Neural crest cell (in vitro differentiated cells): ENCODE results near the gene PYM1. TPM values are rescaled to one million over a fixed set of nuclear protein-coding genes. Genes with fewer than 3 reads are reported as not detected.

Experiments used
- DNase-seq: peaks from one replicate; pipeline ENCODE4 v3.0.0; 2021; ENCODE audit warnings: low read depth, mixed read lengths, low spot score
- H3K27ac Mint-ChIP-seq: one replicate; pipeline ENCODE4 v1.8.0; 2021; ENCODE audit warnings: mild to moderate bottlenecking, mixed read lengths; ENCODE audit not compliant: unreplicated experiment
- H3K27me3 Mint-ChIP-seq: 2 replicates; pipeline ENCODE4 v1.8.0; 2021; ENCODE audit warnings: low read depth, mild to moderate bottlenecking, mixed read lengths
- H3K36me3 Mint-ChIP-seq: 2 replicates; pipeline ENCODE4 v1.8.0; 2021; ENCODE audit warnings: low read depth, mild to moderate bottlenecking, mixed read lengths
- H3K4me1 Mint-ChIP-seq: 2 replicates; pipeline ENCODE4 v1.8.0; 2021; ENCODE audit warnings: mixed read lengths
- H3K4me3 Mint-ChIP-seq: one replicate; pipeline ENCODE4 v1.8.0; 2021; ENCODE audit warnings: mild to moderate bottlenecking, mixed read lengths
- H3K9me3 Mint-ChIP-seq: 2 replicates; pipeline ENCODE4 v1.8.0; 2021; ENCODE audit warnings: mixed read lengths
- CTCF ChIP-seq: fragments of 200-600 bp; sonication (generic); conservative IDR thresholded peaks from 2 replicates; pipeline ENCODE4 v1.5.0; 2021; ENCODE audit warnings: antibody characterized with exemption, mild to moderate bottlenecking
- total RNA-seq: library from RNA; stranded (reverse); gene quantifications from 2 replicates; pipeline ENCODE4 v1.2.1, GENCODE V29; 2021

The PYM1 gene
- total RNA-seq, 1 donor from 2014 or later = 56.8 TPM

DNA sequence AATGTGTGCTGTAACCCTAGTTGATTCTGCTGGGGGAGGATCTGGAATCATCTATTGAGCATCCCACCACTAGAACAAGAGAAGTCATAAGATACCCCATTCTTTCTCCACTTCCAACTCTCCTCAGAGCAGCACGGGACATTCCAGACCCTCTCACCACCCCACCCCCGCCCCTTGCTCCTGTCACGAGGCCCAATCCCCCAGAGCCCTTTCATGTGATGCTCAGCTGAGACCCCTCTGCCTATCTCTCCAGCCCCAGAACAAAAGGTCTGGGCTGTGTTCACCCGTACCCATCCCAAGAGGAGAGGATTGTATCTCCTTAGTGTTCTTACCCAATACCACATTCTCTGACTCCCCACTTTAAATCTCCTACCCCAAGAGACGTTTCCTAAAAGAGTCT lies 37.5 kb upstream of the PYM1 start:
- no peaks in the 10 kb centered on the region for H3K27me3 Mint-ChIP-seq
- H3K27ac Mint-ChIP-seq = peak overlapping the region; percentile 58
- peak overlapping the region; percentile 95 for H3K4me3 Mint-ChIP-seq
- no peak for TF ChIP-seq CTCF
- H3K4me1 Mint-ChIP-seq = peaks cover 40% of the 10 kb centered on the region
- no peaks in the 10 kb centered on the region for H3K9me3 Mint-ChIP-seq
- H3K36me3 Mint-ChIP-seq = peaks cover 5% of the 10 kb centered on the region
- no peak for DNase-seq

DNA sequence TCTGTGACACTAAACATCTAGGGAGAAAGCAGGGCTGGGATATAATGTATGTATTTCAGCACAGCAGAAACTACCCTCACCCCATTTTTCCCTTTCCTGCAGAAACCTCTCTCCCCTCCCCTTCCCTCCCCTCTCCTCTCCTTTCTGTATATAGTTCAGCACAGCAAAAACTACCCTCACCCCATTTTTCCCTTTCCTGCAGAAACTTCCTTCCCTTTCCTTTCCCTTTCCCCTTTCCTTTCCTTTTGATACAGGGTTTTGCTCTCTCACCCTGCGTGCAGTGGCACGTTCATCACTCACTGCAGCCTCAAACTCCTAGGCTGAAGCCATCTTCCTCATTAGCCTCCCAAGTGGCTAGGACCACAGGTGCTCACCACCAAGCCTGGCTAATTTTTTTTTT lies 36.1 kb upstream of the PYM1 start:
- Mint-ChIP-seq H3K4me1 (peaks cover 34% of the 10 kb centered on the region), H3K9me3 (no peaks in the 10 kb centered on the region), H3K27me3 (no peaks in the 10 kb centered on the region), H3K4me3 (peak overlapping the region; percentile 70), H3K27ac (no peak overlapping the region), H3K36me3 (peaks cover 5% of the 10 kb centered on the region)
- no peak for TF ChIP-seq CTCF
- DNase-seq = no peak

- H3K27me3 Mint-ChIP-seq = peaks cover 6% of the 10 kb centered on the region
- H3K27ac Mint-ChIP-seq = no peak overlapping the region
- no peak for DNase-seq
- TF ChIP-seq CTCF = no peak
- no peaks in the 10 kb centered on the region for H3K4me1 Mint-ChIP-seq
- H3K4me3 Mint-ChIP-seq = no peak overlapping the region
- peaks cover 2% of the 10 kb centered on the region for H3K36me3 Mint-ChIP-seq
- H3K9me3 Mint-ChIP-seq = no peaks in the 10 kb centered on the region
Measured at GRCh38 chr12:55957106-55957859, 29.6 kb upstream of the PYM1 start.

DNA sequence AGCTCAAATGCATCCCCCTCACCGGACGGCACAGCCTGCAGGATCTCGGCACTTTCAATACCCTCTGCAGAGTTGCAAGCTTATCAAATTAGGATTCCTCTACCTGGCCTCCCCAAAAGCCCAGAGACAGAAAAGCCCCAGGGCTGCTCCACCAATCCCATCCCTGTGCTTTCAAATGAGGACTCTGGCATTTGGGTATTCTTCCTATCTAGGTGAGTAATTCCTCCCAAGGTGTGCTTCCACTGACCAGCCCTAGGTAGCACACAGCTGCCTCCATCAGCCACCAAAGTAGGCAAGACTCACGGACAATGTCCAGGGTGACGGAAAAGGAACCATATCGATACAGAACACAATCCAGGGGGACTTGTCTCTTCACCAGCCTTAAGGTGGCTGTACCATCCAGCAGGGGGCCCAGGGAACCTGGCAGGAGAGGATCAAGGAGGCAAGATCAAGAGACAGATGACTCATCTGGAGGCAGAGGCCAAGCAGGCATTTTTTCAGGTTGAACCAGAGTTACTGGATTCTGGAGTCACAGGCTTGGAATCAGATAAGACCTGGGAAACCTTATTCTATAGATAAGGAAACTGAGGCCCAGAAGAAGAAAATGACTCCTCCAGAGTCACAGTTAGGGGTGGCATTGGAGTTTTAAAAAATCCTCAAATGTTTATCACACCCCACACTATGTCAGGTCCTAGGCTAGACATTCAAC lies 28.3 kb upstream of the PYM1 start:
- H3K27ac Mint-ChIP-seq = peak overlapping the region; percentile 75
- peaks cover 2% of the 10 kb centered on the region for H3K36me3 Mint-ChIP-seq
- DNase-seq = no peak
- no peaks in the 10 kb centered on the region for H3K9me3 Mint-ChIP-seq
- H3K27me3 Mint-ChIP-seq = peaks cover 6% of the 10 kb centered on the region
- H3K4me1 Mint-ChIP-seq = peaks cover 3% of the 10 kb centered on the region
- TF ChIP-seq CTCF = peak; percentile 57
- no peak overlapping the region for H3K4me3 Mint-ChIP-seq

DNA sequence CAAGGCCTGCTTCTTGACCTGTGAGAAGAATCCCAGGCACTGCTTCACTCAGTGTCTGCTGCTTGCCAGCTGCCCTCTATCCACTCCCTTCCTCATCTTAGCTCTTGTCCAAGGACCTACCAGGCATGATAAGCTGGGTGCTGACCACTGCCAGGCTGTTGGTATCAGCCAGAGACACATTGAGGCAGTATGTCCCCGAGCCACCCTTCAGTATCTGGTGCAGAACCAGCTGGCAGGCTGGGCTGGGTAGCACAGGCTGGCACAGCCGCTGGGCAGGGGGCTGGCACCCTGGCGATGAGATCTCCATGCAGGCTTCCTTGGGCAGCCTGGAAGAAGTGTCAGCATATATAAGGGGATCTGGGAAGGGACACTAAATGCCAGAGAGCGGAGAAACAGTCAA lies 27.6 kb upstream of the PYM1 start:
- Mint-ChIP-seq H3K27me3 (peaks cover 6% of the 10 kb centered on the region), H3K4me3 (no peak overlapping the region), H3K9me3 (no peaks in the 10 kb centered on the region), H3K4me1 (peaks cover 3% of the 10 kb centered on the region), H3K36me3 (peaks cover 2% of the 10 kb centered on the region), H3K27ac (no peak overlapping the region)
- DNase-seq = no peak
- no peak for TF ChIP-seq CTCF
